GM19324 (cell line): ENCODE data around the gene SLF1.

Experiments used
- ATAC-seq: cut with Tn5 transposase; IDR thresholded peaks from one replicate; pipeline ENCODE4 v1.9.1; 2021; ENCODE audit warnings: mild to moderate bottlenecking, moderate library complexity; ENCODE audit not compliant: unreplicated experiment, low FRiP score

Gene SLF1

GRCh38 chr5:94660506-94660905, 42.0 kb downstream of the SLF1 start:
- ATAC-seq, result no peak

DNA sequence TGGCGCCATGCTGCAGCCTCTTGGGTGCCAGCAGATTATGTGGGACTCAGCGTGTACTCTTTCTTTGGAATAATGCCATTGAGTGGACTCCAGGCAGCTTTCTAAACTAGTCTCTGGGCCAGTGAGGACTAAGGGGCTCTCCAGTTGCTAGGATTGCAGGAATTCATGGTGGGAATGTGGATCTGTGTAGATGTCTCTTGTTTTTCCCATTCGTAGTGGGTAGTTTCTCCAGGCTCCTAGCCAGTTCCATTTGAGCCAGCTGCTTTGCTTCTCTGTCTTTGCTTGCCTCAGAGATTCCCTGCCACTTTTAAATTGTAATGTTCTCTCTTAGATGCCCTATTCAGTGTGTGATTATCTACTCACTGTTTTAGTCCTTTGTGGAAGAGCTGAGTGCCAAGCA, 42.6 kb downstream of the SLF1 start:
- ATAC-seq, result no peak

GRCh38 chr5:94667937-94668336, 49.5 kb downstream of the SLF1 start:
- ATAC-seq, result no peak

DNA sequence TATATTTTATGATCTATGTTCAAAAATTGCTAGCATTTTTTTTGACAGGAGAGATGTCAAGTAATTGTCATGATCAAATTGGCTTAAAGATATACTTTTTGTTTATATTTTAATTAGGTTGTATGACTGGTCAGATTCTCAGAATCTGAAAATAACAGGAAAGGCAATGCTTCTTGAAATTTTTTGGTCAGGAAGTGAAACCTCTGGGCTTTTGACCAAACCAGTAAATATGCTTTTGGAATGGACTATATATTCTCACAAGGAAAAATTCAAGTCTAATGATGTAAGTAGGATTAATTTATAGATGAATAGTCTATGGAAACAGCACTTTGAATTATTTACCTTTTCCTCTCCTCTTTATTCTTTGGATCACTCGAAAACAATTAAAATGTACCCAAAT, 52.3 kb downstream of the SLF1 start:
- no peak for ATAC-seq

GRCh38 chr5:94672746-94673145, 54.3 kb downstream of the SLF1 start:
- no peak for ATAC-seq

- no peak for ATAC-seq
Measured at GRCh38 chr5:94674490-94675382, 56.3 kb downstream of the SLF1 start.

- no peak for ATAC-seq
Measured at GRCh38 chr5:94675965-94676618, 57.6 kb downstream of the SLF1 start.

GRCh38 chr5:94682814-94683520, 64.5 kb downstream of the SLF1 start:
- no peak for ATAC-seq

DNA sequence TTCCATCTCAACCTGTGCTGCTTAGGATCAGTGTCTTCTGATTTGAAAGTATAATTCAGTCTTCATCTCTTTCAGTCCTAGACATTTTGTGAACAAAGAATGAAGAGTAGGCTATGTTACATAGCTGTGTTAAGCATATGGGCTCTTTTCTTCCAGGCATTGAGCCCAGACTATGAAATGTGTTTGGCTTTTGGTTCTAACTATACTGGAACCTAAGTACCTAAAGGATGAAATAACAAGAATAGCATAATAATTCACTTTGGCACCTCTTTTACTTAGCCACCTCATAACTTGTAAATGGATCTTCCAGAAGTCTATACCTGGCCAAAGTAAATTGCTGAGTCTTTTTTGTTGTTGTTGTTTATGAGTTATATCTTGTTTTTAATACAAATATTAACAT, 71.4 kb downstream of the SLF1 start:
- ATAC-seq, result no peak

DNA sequence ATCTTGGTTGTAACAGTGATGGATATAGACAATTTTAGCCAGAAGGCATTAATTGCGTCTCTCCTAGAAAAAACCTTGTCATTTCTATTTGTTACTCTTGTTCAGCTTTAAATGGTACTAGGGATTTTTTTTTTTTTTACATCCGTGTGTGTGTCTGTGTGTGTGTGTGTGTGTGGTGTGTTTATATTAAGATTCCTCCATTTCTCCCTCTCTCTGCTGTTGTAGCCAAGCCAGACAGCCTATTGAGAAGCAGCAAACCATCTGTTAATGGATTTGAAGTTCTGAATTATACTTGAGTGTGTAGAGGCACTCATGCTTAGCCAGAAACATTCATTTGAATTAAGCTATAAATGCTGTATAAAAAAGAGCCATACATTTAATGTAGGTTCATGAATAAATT, 72.3 kb downstream of the SLF1 start:
- ATAC-seq, result no peak

DNA sequence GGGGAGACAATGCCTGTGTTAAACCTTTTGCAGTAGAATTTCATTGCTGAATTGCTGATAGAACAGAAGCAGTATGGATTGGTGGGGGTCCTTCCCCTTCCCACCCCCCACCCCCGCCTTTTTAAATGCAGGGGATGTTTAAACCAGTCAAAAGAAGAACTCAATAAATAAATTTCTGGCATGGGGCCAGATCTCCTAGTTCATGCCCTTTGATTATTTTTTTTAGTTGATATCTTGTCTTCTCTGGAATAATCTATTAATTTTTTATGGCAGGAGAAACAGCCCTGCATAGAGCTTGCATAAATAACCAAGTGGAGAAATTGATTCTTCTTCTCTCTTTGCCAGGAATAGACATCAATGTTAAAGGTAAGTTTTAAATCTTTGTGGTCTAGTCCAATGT, 72.8 kb downstream of the SLF1 start:
- ATAC-seq, result no peak

DNA sequence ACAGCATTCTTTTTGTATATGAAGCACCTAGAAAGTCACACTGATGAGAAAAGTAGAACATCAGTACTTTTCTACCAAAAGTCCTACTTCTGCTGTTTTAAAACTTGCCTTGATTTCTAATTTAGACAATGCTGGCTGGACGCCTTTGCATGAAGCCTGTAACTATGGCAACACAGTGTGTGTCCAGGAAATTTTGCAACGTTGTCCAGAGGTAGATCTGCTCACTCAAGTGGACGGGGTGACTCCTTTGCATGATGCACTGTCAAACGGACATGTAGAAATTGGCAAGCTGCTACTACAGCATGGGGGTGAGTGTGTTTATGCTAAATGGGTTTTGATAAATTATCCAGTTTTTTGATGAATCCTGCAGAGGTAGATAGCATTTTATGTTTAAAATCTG, 73.5 kb downstream of the SLF1 start:
- no peak for ATAC-seq

DNA sequence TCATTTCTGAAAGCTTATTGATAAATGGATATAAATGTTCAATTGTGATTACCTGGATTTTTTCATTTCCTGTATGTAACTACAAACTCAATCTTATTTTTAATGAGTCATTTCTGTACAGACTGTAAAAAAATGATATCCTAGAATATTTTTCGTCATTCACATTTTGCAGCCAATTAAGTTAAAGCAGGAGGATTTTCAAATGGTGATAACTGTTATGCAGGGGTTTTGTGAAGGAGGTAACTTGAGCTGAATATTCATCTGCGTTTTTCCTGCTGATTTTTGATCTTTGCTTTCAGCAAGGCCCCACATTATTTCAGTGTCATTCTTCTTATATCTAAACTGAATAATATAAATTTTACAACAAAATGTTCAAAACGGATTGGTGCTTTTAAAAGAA, 74.1 kb downstream of the SLF1 start:
- ATAC-seq, result no peak

- ATAC-seq, result no peak
Measured at GRCh38 chr5:94693043-94693822, 74.8 kb downstream of the SLF1 start.

- ATAC-seq, result no peak
Measured at GRCh38 chr5:94693845-94694370, 75.4 kb downstream of the SLF1 start.

DNA sequence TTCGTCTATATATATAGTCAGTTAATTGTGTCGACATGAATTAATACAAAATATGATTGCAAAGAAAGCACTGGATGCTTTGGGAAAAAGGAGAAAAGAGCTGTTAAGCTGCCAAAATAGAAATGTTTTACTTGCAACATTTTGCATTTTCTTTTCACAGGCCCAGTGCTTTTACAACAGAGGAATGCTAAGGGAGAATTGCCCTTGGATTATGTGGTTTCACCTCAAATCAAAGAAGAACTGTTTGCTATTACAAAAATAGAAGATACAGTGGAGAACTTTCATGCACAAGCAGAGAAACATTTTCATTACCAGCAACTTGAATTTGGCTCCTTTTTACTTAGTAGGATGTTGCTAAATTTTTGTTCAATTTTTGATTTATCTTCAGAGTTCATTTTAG, 76.2 kb downstream of the SLF1 start:
- ATAC-seq, result no peak

GRCh38 chr5:94698197-94698596, 79.7 kb downstream of the SLF1 start:
- no peak for ATAC-seq

- ATAC-seq, result no peak
Measured at GRCh38 chr5:94699562-94699961, 81.1 kb downstream of the SLF1 start.

GRCh38 chr5:94700592-94700991, 82.1 kb downstream of the SLF1 start:
- peak; percentile 50 for ATAC-seq

DNA sequence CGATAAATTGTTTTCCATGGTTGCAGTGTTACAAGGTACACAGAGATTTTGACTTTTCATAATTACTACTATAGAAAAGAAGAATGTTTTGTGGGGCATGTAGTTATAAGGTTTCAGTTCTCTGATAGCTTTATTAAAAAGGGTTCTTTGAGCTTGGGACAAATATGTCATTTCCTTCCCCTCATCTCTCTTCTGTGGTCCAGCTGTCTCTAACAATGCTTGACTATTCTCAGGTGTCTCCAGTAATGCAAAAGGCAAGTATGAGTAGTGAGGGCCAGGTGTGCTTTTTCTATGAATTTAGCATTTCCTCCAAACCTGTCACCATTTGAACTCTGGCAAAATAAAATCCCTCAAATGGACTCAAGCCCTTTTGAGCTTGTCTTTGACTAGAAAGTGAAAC, 84.3 kb downstream of the SLF1 start:
- no peak for ATAC-seq
